Natural killer cell (primary cell): ENCODE data around the gene PLXNA4. TPM values are rescaled to one million over a fixed set of nuclear protein-coding genes. Genes with fewer than 3 reads are reported as not detected.

Source experiments
- ATAC-seq, 3 donors: fragments of 150-1000 bp in 2 of 3; fragments of 200-7000 bp in 1 of 3; cut with Tn5 transposase; 1 replicate in 1 of 3; 2 replicates in 2 of 3; pipeline ENCODE4 v1.10.0; 2021; ENCODE audit warnings: mild to moderate bottlenecking in 2 of 3, moderate library complexity in 2 of 3
- DNase-seq, 2 donors: peaks; one replicate each; pipeline versions ENCODE4 v3.0.0 to v3.0.0-alpha.2; 2013 to 2021; ENCODE audit warnings: mixed read lengths in 1 of 2
- H3K27ac ChIP-seq: one replicate; pipeline ENCODE4 v1.5.1; 2013; ENCODE audit warnings: mild to moderate bottlenecking, low read length
- H3K27me3 ChIP-seq: one replicate; pipeline ENCODE4 v1.6.1; 2013; ENCODE audit warnings: low read length; ENCODE audit not compliant: control insufficient read depth, insufficient read depth
- H3K36me3 ChIP-seq: one replicate; pipeline ENCODE4 v1.6.1; 2013; ENCODE audit warnings: low read length; ENCODE audit not compliant: control insufficient read depth, insufficient read depth
- H3K4me1 ChIP-seq: one replicate; pipeline ENCODE4 v1.6.1; 2013; ENCODE audit warnings: low read length; ENCODE audit not compliant: control insufficient read depth, insufficient read depth
- H3K4me3 ChIP-seq: one replicate; pipeline ENCODE4 v1.5.1; 2013; ENCODE audit warnings: low read length
- H3K9me3 ChIP-seq: one replicate; pipeline ENCODE4 v1.6.1; 2013; ENCODE audit warnings: low read length; ENCODE audit not compliant: control insufficient read depth, insufficient read depth
- H3K27ac Mint-ChIP-seq, 2 donors: one replicate each; pipeline ENCODE4 v1.8.0; 2022; ENCODE audit warnings: mild to moderate bottlenecking in 2 of 2, mixed read lengths in 2 of 2, moderate library complexity in 1 of 2
- H3K27me3 Mint-ChIP-seq, 2 donors: one replicate each; pipeline ENCODE4 v1.8.0; 2022; ENCODE audit warnings: low read depth in 2 of 2, mixed read lengths in 2 of 2
- H3K36me3 Mint-ChIP-seq: one replicate; pipeline ENCODE4 v1.8.0; 2022; ENCODE audit warnings: mixed read lengths
- H3K4me1 Mint-ChIP-seq, 2 donors: one replicate each; pipeline ENCODE4 v1.8.0; 2022; ENCODE audit warnings: mixed read lengths in 2 of 2
- H3K4me3 Mint-ChIP-seq: one replicate; pipeline ENCODE4 v1.8.0; 2022; ENCODE audit warnings: mild to moderate bottlenecking, moderate library complexity, mixed read lengths
- H3K9me3 Mint-ChIP-seq, 2 donors: one replicate each; pipeline ENCODE4 v1.8.0; 2022; ENCODE audit warnings: mixed read lengths in 2 of 2
- CTCF ChIP-seq: fragments of 200-600 bp; IDR thresholded peaks from one replicate; pipeline ENCODE4 v1.8.0; 2022; ENCODE audit warnings: antibody characterized with exemption
- WGBS: methylation state at CpG from one replicate; pipeline ENCODE4 v1.1.7; 2013; ENCODE audit warnings: missing lambda C conversion rate; ENCODE audit not compliant: insufficient coverage; 5-methylcytosine and 5-hydroxymethylcytosine counted together
- intact Hi-C: fragments of 100-400 bp; cut with micrococcal nuclease; formaldehyde crosslinking; loops from one replicate; pipeline ENCODE4 v1.14.2; 2022
- total RNA-seq, 4 donors: library from RNA; stranded (reverse); fragments of 120-200 nt in 1 of 4; gene quantifications; one replicate each; pipeline versions ENCODE4 v1.2.3 to v1.2.4, GENCODE V29; 2013 to 2022

The PLXNA4 gene
- total RNA-seq, 3 donors from 2014 or later (not counting 1 experiment from before 2014, with no cell fraction given) = 5.1 to 15.3 (median 10.9) TPM

GRCh38 chr7:132328760-132329159 lies 247.5 kb downstream of the PLXNA4 start:
- Mint-ChIP-seq H3K4me3 (no peak overlapping the region), H3K27me3 (peaks cover 0 to 15% of the 10 kb centered on the region in 2 donors), H3K27ac (no peak overlapping the region), H3K36me3 (no peaks in the 10 kb centered on the region), H3K4me1 (no peaks in the 10 kb centered on the region), H3K9me3 (no peaks in the 10 kb centered on the region)
- Histone ChIP-seq H3K36me3 (no peaks in the 10 kb centered on the region), H3K27ac (no peak overlapping the region), H3K4me3 (no peak overlapping the region), H3K27me3 (no peaks in the 10 kb centered on the region), H3K9me3 (no peaks in the 10 kb centered on the region), H3K4me1 (no peaks in the 10 kb centered on the region)
- ATAC-seq (no peak), DNase-seq (no peak)
- WGBS = 92% methylated on average over 5 of the region's 5 CpGs
- no peak for TF ChIP-seq CTCF
- intact Hi-C loops = no loop called here

GRCh38 chr7:132328047-132328620 lies 248.1 kb downstream of the PLXNA4 start:
- no peak overlapping the region for H3K4me3 Mint-ChIP-seq
- H3K36me3 Mint-ChIP-seq = no peaks in the 10 kb centered on the region
- 71% methylated on average over 13 of the region's 13 CpGs for WGBS
- Histone ChIP-seq H3K4me3 (no peak overlapping the region), H3K36me3 (no peaks in the 10 kb centered on the region), H3K27ac (no peak overlapping the region), H3K9me3 (no peaks in the 10 kb centered on the region), H3K27me3 (no peaks in the 10 kb centered on the region), H3K4me1 (no peaks in the 10 kb centered on the region)
- intact Hi-C loops = no loop called here
- H3K4me1 Mint-ChIP-seq = no peaks in the 10 kb centered on the region
- no peak for ATAC-seq
- H3K27ac Mint-ChIP-seq = no peak overlapping the region
- H3K27me3 Mint-ChIP-seq = peaks cover 0 to 13% of the 10 kb centered on the region in 2 donors
- H3K9me3 Mint-ChIP-seq = no peaks in the 10 kb centered on the region
- DNase-seq = no peak
- no peak for TF ChIP-seq CTCF

- intact Hi-C loops = no loop called here
- Mint-ChIP-seq H3K9me3 (no peaks in the 10 kb centered on the region), H3K36me3 (no peaks in the 10 kb centered on the region), H3K4me1 (no peaks in the 10 kb centered on the region), H3K27ac (no peak overlapping the region), H3K27me3 (peaks cover 0 to 13% of the 10 kb centered on the region in 2 donors), H3K4me3 (no peak overlapping the region)
- Histone ChIP-seq H3K27ac (no peak overlapping the region), H3K36me3 (no peaks in the 10 kb centered on the region), H3K27me3 (no peaks in the 10 kb centered on the region), H3K4me3 (no peak overlapping the region), H3K4me1 (no peaks in the 10 kb centered on the region), H3K9me3 (no peaks in the 10 kb centered on the region)
- DNase-seq = no peak
- no peak for TF ChIP-seq CTCF
- no peak for ATAC-seq
- 94% methylated on average over 1 of the region's 1 CpG for WGBS
Observed at GRCh38 chr7:132326878-132327589, 249.2 kb downstream of the PLXNA4 start.
